Activated CD8-positive, alpha-beta T cell treated with anti-CD3 and anti-CD28 coated beads for 36 hours (primary cell): ENCODE results near the gene IFNG-AS1. TPM values are rescaled to one million over a fixed set of nuclear protein-coding genes. Genes with fewer than 3 reads are reported as not detected.
A peak's percentile ranks its signal among the peaks of the same experiment; 100 is the strongest.

Experiments
- ATAC-seq: fragments of 200-7000 bp; cut with Tn5 transposase; one replicate; pipeline ENCODE4 v1.10.0; 2021; ENCODE audit warnings: mild to moderate bottlenecking, moderate library complexity
- CTCF ChIA-PET: fragments of 350-600 bp; sonication (Branson Sonifier 250); formaldehyde crosslinking; loops from one replicate; lab custom pipeline; 2021; ENCODE audit warnings: antibody characterized with exemption; lab: Charles Lee
- POLR2A ChIA-PET: fragments of 350-600 bp; sonication (Branson Sonifier 250); formaldehyde crosslinking; loops from one replicate; lab custom pipeline; 2021; ENCODE audit warnings: antibody characterized with exemption; lab: Charles Lee
- DNase-seq: peaks from one replicate; pipeline ENCODE4 v3.0.0-alpha.2; 2020
- H3K27ac Mint-ChIP-seq: one replicate; pipeline ENCODE4 v1.8.0; 2021; ENCODE audit warnings: mild to moderate bottlenecking, mixed read lengths
- H3K27me3 Mint-ChIP-seq: one replicate; pipeline ENCODE4 v1.8.0; 2021; ENCODE audit warnings: mixed read lengths
- H3K36me3 Mint-ChIP-seq: one replicate; pipeline ENCODE4 v1.8.0; 2021; ENCODE audit warnings: low read depth, mixed read lengths
- H3K4me1 Mint-ChIP-seq: one replicate; pipeline ENCODE4 v1.8.0; 2021; ENCODE audit warnings: low read depth, mixed read lengths
- H3K4me3 Mint-ChIP-seq: one replicate; pipeline ENCODE4 v1.8.0; 2021; ENCODE audit warnings: mild to moderate bottlenecking, moderate library complexity, mixed read lengths
- H3K9me3 Mint-ChIP-seq: one replicate; pipeline ENCODE4 v1.8.0; 2021; ENCODE audit warnings: mixed read lengths
- intact Hi-C: fragments of 100-400 bp; cut with micrococcal nuclease; formaldehyde crosslinking; loops from one replicate; pipeline ENCODE4 v1.10.0; 2022
- total RNA-seq, 2 experiments: library from RNA; stranded (reverse); gene quantifications; one replicate each; pipeline ENCODE4 v1.2.3, GENCODE V29; 2021
- TF ChIP-seq, protein P1 (sequence below): fragments of 200-600 bp; IDR thresholded peaks from one replicate; pipeline ENCODE4 v1.8.0; 2022; ENCODE audit warnings: antibody characterized with exemption, mild to moderate bottlenecking

The IFNG-AS1 gene
- total RNA-seq, 2 experiments from 2014 or later: 0.25 TPM; not detected in 1

DNA sequence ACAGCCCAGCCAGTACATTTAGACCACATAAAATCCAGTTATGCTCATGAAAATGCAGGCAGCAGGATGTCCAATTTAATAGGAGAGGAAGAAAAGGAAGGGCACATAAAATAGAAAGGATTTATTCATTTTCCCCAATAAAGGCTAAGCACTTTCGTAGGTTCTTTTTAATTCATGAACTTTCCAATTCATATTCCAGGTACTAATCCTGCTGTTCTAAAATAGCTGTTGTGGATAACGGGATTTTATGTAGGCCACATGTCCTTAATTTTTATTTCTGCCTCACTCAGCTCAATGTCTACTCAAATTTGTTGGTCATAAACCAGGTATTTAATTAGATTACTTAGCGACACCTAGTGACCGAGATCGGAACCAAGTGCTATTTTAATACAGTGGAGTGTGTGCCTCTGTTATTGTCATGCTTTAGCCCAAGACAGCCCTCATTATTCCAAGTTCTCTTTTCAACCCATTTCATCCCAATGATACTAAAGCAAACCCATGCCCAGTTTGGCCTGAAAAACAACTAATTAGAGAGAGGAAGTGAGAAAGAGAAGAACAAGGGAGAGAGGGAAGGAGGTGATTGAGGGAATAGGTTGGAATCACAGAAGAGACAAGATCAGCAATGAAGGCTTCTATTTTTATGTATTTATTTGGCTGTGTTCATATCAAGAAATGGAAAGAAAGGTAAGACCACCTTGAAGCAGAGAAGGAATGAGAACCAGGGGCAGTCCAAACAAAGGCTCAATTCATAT is 45.9 kb upstream of the IFNG-AS1 start:
- H3K4me1 Mint-ChIP-seq: no peaks in the 10 kb centered on the region
- POLR2A ChIA-PET: no interaction called here
- H3K27ac Mint-ChIP-seq: no peak overlapping the region
- TF ChIP-seq, protein P1, sequence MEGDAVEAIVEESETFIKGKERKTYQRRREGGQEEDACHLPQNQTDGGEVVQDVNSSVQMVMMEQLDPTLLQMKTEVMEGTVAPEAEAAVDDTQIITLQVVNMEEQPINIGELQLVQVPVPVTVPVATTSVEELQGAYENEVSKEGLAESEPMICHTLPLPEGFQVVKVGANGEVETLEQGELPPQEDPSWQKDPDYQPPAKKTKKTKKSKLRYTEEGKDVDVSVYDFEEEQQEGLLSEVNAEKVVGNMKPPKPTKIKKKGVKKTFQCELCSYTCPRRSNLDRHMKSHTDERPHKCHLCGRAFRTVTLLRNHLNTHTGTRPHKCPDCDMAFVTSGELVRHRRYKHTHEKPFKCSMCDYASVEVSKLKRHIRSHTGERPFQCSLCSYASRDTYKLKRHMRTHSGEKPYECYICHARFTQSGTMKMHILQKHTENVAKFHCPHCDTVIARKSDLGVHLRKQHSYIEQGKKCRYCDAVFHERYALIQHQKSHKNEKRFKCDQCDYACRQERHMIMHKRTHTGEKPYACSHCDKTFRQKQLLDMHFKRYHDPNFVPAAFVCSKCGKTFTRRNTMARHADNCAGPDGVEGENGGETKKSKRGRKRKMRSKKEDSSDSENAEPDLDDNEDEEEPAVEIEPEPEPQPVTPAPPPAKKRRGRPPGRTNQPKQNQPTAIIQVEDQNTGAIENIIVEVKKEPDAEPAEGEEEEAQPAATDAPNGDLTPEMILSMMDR: peak; percentile 84
- H3K4me3 Mint-ChIP-seq: no peak overlapping the region
- DNase-seq (peak; percentile 86), ATAC-seq (peak; percentile 77)
- intact Hi-C loops: loop anchor here (2.0 to 10.0 kb wide), 3 partner anchors 249 to 587 kb away; no protein-coding TSS in a partner anchor
- no peaks in the 10 kb centered on the region for H3K27me3 Mint-ChIP-seq
- no peaks in the 10 kb centered on the region for H3K36me3 Mint-ChIP-seq
- H3K9me3 Mint-ChIP-seq: no peaks in the 10 kb centered on the region
- CTCF ChIA-PET: interaction anchor here (0.6 to 6.7 kb wide), 53 partner anchors 8 to 782 kb away, joined by 3 to 90 read pairs (median 3); partner anchors contain the start of genes CAND1 and IFNG-AS1

DNA sequence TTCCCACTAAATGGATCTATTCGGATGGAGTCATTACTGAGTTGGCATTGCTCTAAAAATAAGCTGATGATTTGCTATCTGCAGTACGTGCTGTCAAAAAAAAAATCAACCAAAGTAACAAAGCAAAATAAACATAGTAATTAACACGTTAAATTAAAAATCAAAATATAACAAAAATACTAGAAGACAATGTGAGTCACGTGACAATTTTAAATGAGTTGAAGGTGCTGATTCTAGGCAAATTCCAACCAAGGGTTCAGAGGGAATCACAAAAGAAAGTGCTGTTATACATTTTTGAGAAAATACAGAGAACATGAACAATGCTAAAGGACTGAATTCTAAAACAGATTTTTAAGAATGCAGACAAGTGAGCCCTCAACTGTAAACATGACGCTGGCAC is 45.2 kb upstream of the IFNG-AS1 start:
- DNase-seq (no peak), ATAC-seq (no peak)
- no peaks in the 10 kb centered on the region for H3K27me3 Mint-ChIP-seq
- ChIA-PET CTCF (interaction anchor here (0.6 to 6.7 kb wide), 2 partner anchors 311 to 587 kb away, joined by 3 to 90 read pairs; no protein-coding TSS in a partner anchor), POLR2A (no interaction called here)
- TF ChIP-seq, protein P1: no peak
- H3K9me3 Mint-ChIP-seq: no peaks in the 10 kb centered on the region
- no peak overlapping the region for H3K27ac Mint-ChIP-seq
- no peaks in the 10 kb centered on the region for H3K36me3 Mint-ChIP-seq
- H3K4me3 Mint-ChIP-seq: no peak overlapping the region
- H3K4me1 Mint-ChIP-seq: no peaks in the 10 kb centered on the region
- intact Hi-C loops: loop anchor here (10.0 kb wide), 2 partner anchors 249 to 289 kb away; no protein-coding TSS in a partner anchor

GRCh38 chr12:67952787-67953186 is 36.5 kb upstream of the IFNG-AS1 start:
- H3K4me1 Mint-ChIP-seq: no peaks in the 10 kb centered on the region
- TF ChIP-seq, protein P1: no peak
- intact Hi-C loops: no loop called here
- POLR2A ChIA-PET: no interaction called here
- no peaks in the 10 kb centered on the region for H3K36me3 Mint-ChIP-seq
- H3K4me3 Mint-ChIP-seq: no peak overlapping the region
- H3K27ac Mint-ChIP-seq: no peak overlapping the region
- no peaks in the 10 kb centered on the region for H3K9me3 Mint-ChIP-seq
- ATAC-seq: no peak
- no peaks in the 10 kb centered on the region for H3K27me3 Mint-ChIP-seq
- no peak for DNase-seq
- CTCF ChIA-PET: interaction anchor here (0.7 kb wide), 1 partner anchor 13 kb away, joined by 3 read pairs; no protein-coding TSS in a partner anchor

DNA sequence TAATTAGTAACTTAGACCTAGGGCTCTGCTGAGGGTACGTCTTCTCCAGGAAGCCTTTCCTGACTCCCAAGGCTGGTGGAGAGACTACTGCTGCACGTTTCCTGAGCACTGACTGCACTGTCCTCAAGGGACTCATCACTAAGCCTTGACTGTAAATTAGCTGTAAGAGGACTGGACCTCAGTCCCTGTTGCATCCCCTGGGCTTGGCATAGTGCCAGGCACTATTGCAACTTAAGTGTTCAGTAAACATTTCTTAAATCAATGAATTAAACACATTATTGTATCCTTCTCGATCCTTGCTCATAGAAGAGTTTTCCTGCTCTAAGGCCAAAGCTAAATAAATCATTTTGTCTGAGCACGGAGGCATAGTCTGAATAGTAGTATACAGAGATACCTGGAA is 31.9 kb upstream of the IFNG-AS1 start:
- H3K27me3 Mint-ChIP-seq: no peaks in the 10 kb centered on the region
- no peaks in the 10 kb centered on the region for H3K36me3 Mint-ChIP-seq
- TF ChIP-seq, protein P1: no peak
- no peak for DNase-seq
- H3K4me3 Mint-ChIP-seq: no peak overlapping the region
- no peak overlapping the region for H3K27ac Mint-ChIP-seq
- no peak for ATAC-seq
- intact Hi-C loops: no loop called here
- ChIA-PET POLR2A (interaction anchor here (0.8 to 1.4 kb wide), 2 partner anchors 9 to 19 kb away, joined by 3 read pairs; no protein-coding TSS in a partner anchor), CTCF (no interaction called here)
- H3K4me1 Mint-ChIP-seq: no peaks in the 10 kb centered on the region
- peaks cover 3% of the 10 kb centered on the region for H3K9me3 Mint-ChIP-seq

DNA sequence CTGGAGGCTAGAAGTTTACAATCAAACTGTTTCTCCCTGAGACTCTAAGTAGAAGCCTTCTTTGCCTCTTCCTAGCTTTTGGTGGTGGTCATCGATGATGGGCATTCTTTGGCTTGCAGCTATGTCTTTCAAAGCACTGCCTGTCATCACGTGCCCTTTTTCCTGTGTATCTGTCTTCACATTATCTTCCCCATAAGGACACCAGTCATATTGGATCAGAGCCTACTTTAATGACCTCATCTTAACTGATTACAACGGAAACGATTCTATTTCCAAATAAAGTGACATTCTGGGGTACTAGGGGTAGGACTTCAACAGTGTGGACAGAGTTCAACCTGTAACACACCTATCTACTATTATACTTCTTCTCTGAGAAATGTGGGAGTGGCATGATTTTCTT is 31.1 kb upstream of the IFNG-AS1 start:
- no peak for ATAC-seq
- Mint-ChIP-seq H3K27ac (no peak overlapping the region), H3K27me3 (no peaks in the 10 kb centered on the region), H3K4me1 (no peaks in the 10 kb centered on the region), H3K36me3 (no peaks in the 10 kb centered on the region), H3K4me3 (no peak overlapping the region), H3K9me3 (peaks cover 3% of the 10 kb centered on the region)
- intact Hi-C loops: no loop called here
- POLR2A ChIA-PET: interaction anchor here (0.8 to 1.4 kb wide), 2 partner anchors 9 to 18 kb away, joined by 3 read pairs; no protein-coding TSS in a partner anchor
- CTCF ChIA-PET: no interaction called here
- no peak for DNase-seq
- TF ChIP-seq, protein P1: no peak
